Endodermal cell (in vitro differentiated cells): Measurements from ENCODE around the gene ZBTB16. TPM values are rescaled to one million over a fixed set of nuclear protein-coding genes. Genes with fewer than 3 reads are reported as not detected.
A peak's percentile ranks its signal among the peaks of the same experiment; 100 is the strongest.

Source experiments
- DNase-seq: peaks from one replicate; pipeline ENCODE4 v3.0.0-alpha.2; 2017
- H3K27ac ChIP-seq: 2 replicates; pipeline ENCODE4 v1.5.1; 2013; ENCODE audit warnings: mild to moderate bottlenecking, low read depth, low read length, moderate library complexity
- H3K27me3 ChIP-seq: 2 replicates; pipeline ENCODE4 v1.6.1; 2013; ENCODE audit warnings: mild to moderate bottlenecking, low read length, moderate library complexity; ENCODE audit not compliant: insufficient read depth, control insufficient read depth, poor library complexity, severe bottlenecking
- H3K36me3 ChIP-seq: 2 replicates; pipeline ENCODE4 v1.7.0; 2013; ENCODE audit warnings: mild to moderate bottlenecking, low read length, moderate library complexity; ENCODE audit not compliant: control insufficient read depth, insufficient read depth
- H3K4me1 ChIP-seq: one replicate; pipeline ENCODE4 v1.7.0; 2013; ENCODE audit warnings: low read length; ENCODE audit not compliant: control insufficient read depth, insufficient read depth
- H3K4me3 ChIP-seq: 2 replicates; pipeline ENCODE4 v1.5.1; 2013; ENCODE audit warnings: mild to moderate bottlenecking, low read length, moderate library complexity
- H3K9ac ChIP-seq: 2 replicates; pipeline ENCODE4 v1.6.1; 2013; ENCODE audit warnings: mild to moderate bottlenecking, low read length, moderate library complexity; ENCODE audit not compliant: poor library complexity, severe bottlenecking; ENCODE audit errors: extremely low read depth
- H3K9me3 ChIP-seq: 2 replicates; pipeline ENCODE4 v1.6.1; 2013; ENCODE audit warnings: mild to moderate bottlenecking, low read length, moderate library complexity; ENCODE audit not compliant: control insufficient read depth
- H3K27ac Mint-ChIP-seq: 2 replicates; pipeline ENCODE4 v1.8.0; 2020; ENCODE audit warnings: mixed read lengths
- H3K27me3 Mint-ChIP-seq: 2 replicates; pipeline ENCODE4 v1.8.0; 2021; ENCODE audit warnings: mild to moderate bottlenecking, mixed read lengths; ENCODE audit not compliant: insufficient read depth
- H3K36me3 Mint-ChIP-seq: 2 replicates; pipeline ENCODE4 v1.8.0; 2020; ENCODE audit warnings: low read depth, mixed read lengths
- H3K4me1 Mint-ChIP-seq: 2 replicates; pipeline ENCODE4 v1.8.0; 2020; ENCODE audit warnings: mixed read lengths
- H3K4me3 Mint-ChIP-seq: 2 replicates; pipeline ENCODE4 v1.8.0; 2020; ENCODE audit warnings: mild to moderate bottlenecking, moderate library complexity, mixed read lengths
- H3K9me3 Mint-ChIP-seq: 2 replicates; pipeline ENCODE4 v1.8.0; 2020; ENCODE audit warnings: mild to moderate bottlenecking, mixed read lengths
- CTCF ChIP-seq: fragments of 200-600 bp; sonication (generic); conservative IDR thresholded peaks from 2 replicates; pipeline ENCODE4 v1.5.0; 2021; ENCODE audit warnings: antibody characterized with exemption, mild to moderate bottlenecking
- WGBS, 2 experiments: methylation state at CpG; one replicate each; pipeline versions ENCODE4 v1.1.5 to v1.1.7; 2013; ENCODE audit warnings: missing lambda C conversion rate in 2 of 2, mixed read lengths in 1 of 2; ENCODE audit not compliant: insufficient coverage in 1 of 2, insufficient read length in 1 of 2; 5-methylcytosine and 5-hydroxymethylcytosine counted together
- total RNA-seq, 2 donors: library from RNA; stranded (reverse); fragmentation: NEBNext Ultra II Directional in 1 of 2; extraction: Animal tissue kit (Norgen Biotek cat#: 25700) in 1 of 2; gene quantifications; 2 replicates in 1 of 2; 3 replicates in 1 of 2; pipeline ENCODE4 v1.2.1, GENCODE V29; 2021

Gene ZBTB16
- total RNA-seq, 2 donors from 2014 or later, result 4.1 to 5.8 TPM

DNA sequence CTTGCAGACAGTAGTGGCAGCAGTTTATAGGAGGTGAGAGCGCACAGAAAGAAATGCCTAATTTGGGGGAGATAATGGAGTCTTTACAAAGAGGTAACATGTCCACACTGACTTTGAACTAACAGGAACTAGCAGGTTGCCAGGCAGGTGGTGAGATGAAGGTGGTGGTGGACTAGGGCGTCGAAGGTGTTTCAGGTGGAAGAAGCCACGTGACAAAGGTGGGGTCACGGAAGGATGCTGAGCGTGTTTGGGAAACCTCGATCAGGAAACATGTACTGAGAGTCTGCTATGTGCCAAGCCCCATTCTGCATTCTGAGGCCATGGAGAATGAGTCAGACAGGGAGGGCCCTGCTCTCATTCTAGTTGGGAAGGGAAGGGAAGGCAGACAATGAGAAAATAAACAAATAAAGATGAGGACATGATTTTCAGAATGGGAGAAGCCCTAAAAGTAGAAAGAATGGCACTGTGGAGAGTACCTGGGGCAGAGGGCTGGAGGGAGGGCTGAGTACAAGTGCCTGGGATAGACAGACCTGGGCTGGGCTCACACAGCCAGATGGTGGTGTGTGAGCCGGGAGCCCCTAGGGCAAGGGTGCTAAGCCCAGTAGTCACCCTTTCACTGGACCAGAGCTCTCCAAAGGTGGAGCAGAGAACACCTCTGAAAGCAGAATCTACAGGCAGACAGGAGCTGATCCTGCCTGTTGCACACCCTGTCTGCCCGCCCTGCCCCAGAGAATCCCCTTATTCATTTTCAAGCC, 220.5 kb downstream of the ZBTB16 start:
- Mint-ChIP-seq H3K9me3 (no peaks in the 10 kb centered on the region), H3K27me3 (peaks cover 8% of the 10 kb centered on the region), H3K4me3 (no peak overlapping the region), H3K36me3 (no peaks in the 10 kb centered on the region), H3K27ac (no peak overlapping the region), H3K4me1 (peaks cover 2% of the 10 kb centered on the region)
- WGBS, 2 experiments, result 87 to 89% methylated on average over 7 to 9 of the region's 9 CpGs
- no peak overlapping the region for H3K27ac ChIP-seq
- peaks cover 7% of the 10 kb centered on the region for H3K27me3 ChIP-seq
- no peak for TF ChIP-seq CTCF
- no peaks in the 10 kb centered on the region for H3K9me3 ChIP-seq
- H3K9ac ChIP-seq, result no peak overlapping the region
- DNase-seq, result no peak
- H3K36me3 ChIP-seq, result no peaks in the 10 kb centered on the region
- no peak overlapping the region for H3K4me3 ChIP-seq
- H3K4me1 ChIP-seq, result no peaks in the 10 kb centered on the region

DNA sequence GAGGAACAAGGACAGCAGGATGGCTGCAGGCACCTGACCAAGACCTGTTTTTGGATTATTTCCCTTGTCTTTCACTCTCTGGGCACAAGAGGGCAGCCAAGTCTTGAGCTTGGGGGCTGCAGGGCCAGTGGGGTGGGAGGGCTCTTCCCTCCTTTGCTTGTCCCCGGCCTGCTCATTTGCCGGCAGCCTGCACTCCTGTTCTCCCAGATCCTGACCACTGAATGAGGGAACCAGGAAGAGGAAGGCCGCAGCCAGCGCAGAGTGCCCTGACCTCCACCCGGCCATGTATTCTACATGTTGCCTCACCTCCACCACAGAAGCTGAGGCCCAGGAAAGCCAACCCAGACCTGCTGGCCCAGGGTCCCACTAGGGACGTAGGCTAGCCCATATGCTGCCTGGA, 221.2 kb downstream of the ZBTB16 start:
- no peak overlapping the region for H3K27ac ChIP-seq
- H3K27me3 ChIP-seq, result peaks cover under 1% of the 10 kb centered on the region
- peaks cover 5% of the 10 kb centered on the region for H3K27me3 Mint-ChIP-seq
- peaks cover 2% of the 10 kb centered on the region for H3K4me1 Mint-ChIP-seq
- no peaks in the 10 kb centered on the region for H3K9me3 Mint-ChIP-seq
- DNase-seq, result peak; percentile 93
- no peaks in the 10 kb centered on the region for H3K36me3 ChIP-seq
- peak; percentile 91 for TF ChIP-seq CTCF
- WGBS, 2 experiments, result 38 to 51% methylated on average over 3 to 6 of the region's 6 CpGs
- no peak overlapping the region for H3K9ac ChIP-seq
- H3K36me3 Mint-ChIP-seq, result no peaks in the 10 kb centered on the region
- H3K4me3 Mint-ChIP-seq, result no peak overlapping the region
- H3K4me3 ChIP-seq, result no peak overlapping the region
- H3K4me1 ChIP-seq, result no peaks in the 10 kb centered on the region
- H3K27ac Mint-ChIP-seq, result no peak overlapping the region
- H3K9me3 ChIP-seq, result no peaks in the 10 kb centered on the region

- H3K36me3 Mint-ChIP-seq, result no peaks in the 10 kb centered on the region
- peaks cover 2% of the 10 kb centered on the region for H3K27me3 Mint-ChIP-seq
- no peaks in the 10 kb centered on the region for H3K9me3 Mint-ChIP-seq
- Histone ChIP-seq H3K36me3 (no peaks in the 10 kb centered on the region), H3K27me3 (no peaks in the 10 kb centered on the region), H3K4me3 (no peak overlapping the region), H3K4me1 (no peaks in the 10 kb centered on the region), H3K9me3 (no peaks in the 10 kb centered on the region), H3K9ac (no peak overlapping the region), H3K27ac (no peak overlapping the region)
- no peak overlapping the region for H3K27ac Mint-ChIP-seq
- DNase-seq, result no peak
- WGBS, 2 experiments, result 86 to 93% methylated on average over 1 of the region's 1 CpG
- no peak for TF ChIP-seq CTCF
- peaks cover 2% of the 10 kb centered on the region for H3K4me1 Mint-ChIP-seq
- H3K4me3 Mint-ChIP-seq, result no peak overlapping the region
Measured at GRCh38 chr11:114281388-114281956, 222.0 kb downstream of the ZBTB16 start.
